HepG2 (cell line): ENCODE measurements around the gene TYMP. TPM values are rescaled to one million over a fixed set of nuclear protein-coding genes. Genes with fewer than 3 reads are reported as not detected.
A peak's percentile ranks its signal among the peaks of the same experiment; 100 is the strongest.

Source experiments
- ETV6 ChIP-seq: sonication (generic); formaldehyde crosslinking; conservative IDR thresholded peaks from 2 replicates; pipeline ENCODE4 v1.4.0; 2020; ENCODE audit warnings: missing genetic modification reagents
- HOXA3 ChIP-seq: sonication (generic); formaldehyde crosslinking; IDR thresholded peaks from 2 replicates; pipeline ENCODE4 v1.5.0; 2020; ENCODE audit warnings: missing genetic modification reagents
- KLF16 ChIP-seq, 2 experiments: sonication (generic) in 1 of 2; formaldehyde crosslinking in 1 of 2; IDR thresholded peaks; 2 replicates each; pipeline versions ENCODE4 v1.6.1 to v1.8.0; 2016 to 2023; ENCODE audit warnings: missing genetic modification reagents in 2 of 2, missing compliant biosample characterization in 1 of 2
- MYC ChIP-seq: sonication (generic); formaldehyde crosslinking; IDR thresholded peaks from 2 replicates; pipeline ENCODE4 v1.9.0; 2021; ENCODE audit warnings: missing genetic modification reagents, borderline replicate concordance
- NFE2L1 ChIP-seq: sonication (generic); formaldehyde crosslinking; IDR thresholded peaks from 2 replicates; pipeline ENCODE4 v1.4.0; 2020; ENCODE audit warnings: missing genetic modification reagents, mild to moderate bottlenecking, borderline replicate concordance
- NPAS2 ChIP-seq: sonication (generic); formaldehyde crosslinking; IDR thresholded peaks from 2 replicates; pipeline ENCODE4 v1.8.0; 2022; ENCODE audit warnings: mild to moderate bottlenecking, missing genetic modification reagents, borderline replicate concordance
- U2AF1 ChIP-seq: fragments of 200-400 bp; formaldehyde crosslinking; optimal IDR thresholded peaks from 2 replicates; pipeline ENCODE3; 2017; ENCODE audit warnings: mild to moderate bottlenecking, low read depth, low read length
- ZFP36L1 ChIP-seq: sonication (generic); formaldehyde crosslinking; IDR thresholded peaks from 2 replicates; pipeline ENCODE4 v1.8.0; 2022; ENCODE audit warnings: mild to moderate bottlenecking, missing genetic modification reagents, moderate library complexity
- ZNF121 ChIP-seq: sonication (generic); formaldehyde crosslinking; IDR thresholded peaks from 2 replicates; pipeline ENCODE4 v1.5.0; 2020; ENCODE audit warnings: mild to moderate bottlenecking, missing genetic modification reagents
- ZNF30 ChIP-seq: sonication (generic); formaldehyde crosslinking; IDR thresholded peaks from 2 replicates; pipeline ENCODE4 v1.5.0; 2020; ENCODE audit warnings: mild to moderate bottlenecking, missing genetic modification reagents
- ZNF382 ChIP-seq: sonication (generic); formaldehyde crosslinking; IDR thresholded peaks from 2 replicates; pipeline ENCODE4 v1.5.0; 2020; ENCODE audit warnings: missing genetic modification reagents, mild to moderate bottlenecking, borderline replicate concordance
- ZNF446 ChIP-seq: sonication (generic); formaldehyde crosslinking; IDR thresholded peaks from 2 replicates; pipeline ENCODE4 v1.5.0; 2020; ENCODE audit warnings: mild to moderate bottlenecking, missing genetic modification reagents
- ZNF468 ChIP-seq: sonication (generic); formaldehyde crosslinking; IDR thresholded peaks from 2 replicates; pipeline ENCODE4 v1.8.0; 2022; ENCODE audit warnings: mild to moderate bottlenecking, moderate library complexity, missing genetic modification reagents
- ZNF747 ChIP-seq: sonication (generic); formaldehyde crosslinking; IDR thresholded peaks from 2 replicates; pipeline ENCODE4 v1.8.1; 2023; ENCODE audit warnings: missing genetic modification reagents, mild to moderate bottlenecking, borderline replicate concordance
- ZSCAN20 ChIP-seq: sonication (generic); formaldehyde crosslinking; IDR thresholded peaks from 2 replicates; pipeline ENCODE4 v1.4.0; 2020; ENCODE audit warnings: missing genetic modification reagents, mild to moderate bottlenecking, borderline replicate concordance
- polyA plus RNA-seq, 8 experiments: library from polyadenylated mRNA; depleted of rRNA in 3 of 8; stranded (reverse) in 7 of 8; unstranded in 1 of 8; fragments of >200 nt; fragmentation: Illumina TruSeq in 4 of 8; extraction: Trizol in 4 of 8; gene quantifications; 2 replicates each; pipeline versions ENCODE4 v1.2.1 to v1.2.3, GENCODE V29; 2011 to 2016; ENCODE audit warnings: low read depth in 4 of 8, missing spikeins in 1 of 8, mixed read lengths in 1 of 8; ENCODE audit not compliant: insufficient read depth in 1 of 8
- total RNA-seq, 5 experiments: library from RNA; depleted of rRNA; stranded (reverse); fragments of >200 nt; fragmentation: Illumina TruSeq; extraction: Trizol; gene quantifications; 2 replicates each; pipeline ENCODE4 v1.2.3, GENCODE V29; 2016; ENCODE audit warnings: low read depth in 1 of 5
- TF ChIP-seq, protein P1 (sequence below): sonication (generic); formaldehyde crosslinking; IDR thresholded peaks from 2 replicates; pipeline ENCODE4 v1.4.0; 2020; ENCODE audit warnings: missing genetic modification reagents, mild to moderate bottlenecking, borderline replicate concordance
- TF ChIP-seq, protein P2 (sequence below): sonication (generic); formaldehyde crosslinking; IDR thresholded peaks from 2 replicates; pipeline ENCODE4 v1.9.0; 2021; ENCODE audit warnings: missing genetic modification reagents, borderline replicate concordance
- TF ChIP-seq, protein P3 (sequence below): sonication (generic); formaldehyde crosslinking; IDR thresholded peaks from 2 replicates; pipeline ENCODE4 v1.4.0; 2020; ENCODE audit warnings: missing genetic modification reagents
- TF ChIP-seq, protein P4 (sequence below): IDR thresholded peaks from 2 replicates; pipeline ENCODE4 v1.6.1; 2016; ENCODE audit warnings: missing compliant biosample characterization, missing genetic modification reagents, borderline replicate concordance

Gene TYMP
- total and polyA plus RNA-seq, 2 of the 13 experiments (the other 11 are each of a cell fraction or from before 2014, with no cell fraction given): 3.9 to 4.3 TPM

DNA sequence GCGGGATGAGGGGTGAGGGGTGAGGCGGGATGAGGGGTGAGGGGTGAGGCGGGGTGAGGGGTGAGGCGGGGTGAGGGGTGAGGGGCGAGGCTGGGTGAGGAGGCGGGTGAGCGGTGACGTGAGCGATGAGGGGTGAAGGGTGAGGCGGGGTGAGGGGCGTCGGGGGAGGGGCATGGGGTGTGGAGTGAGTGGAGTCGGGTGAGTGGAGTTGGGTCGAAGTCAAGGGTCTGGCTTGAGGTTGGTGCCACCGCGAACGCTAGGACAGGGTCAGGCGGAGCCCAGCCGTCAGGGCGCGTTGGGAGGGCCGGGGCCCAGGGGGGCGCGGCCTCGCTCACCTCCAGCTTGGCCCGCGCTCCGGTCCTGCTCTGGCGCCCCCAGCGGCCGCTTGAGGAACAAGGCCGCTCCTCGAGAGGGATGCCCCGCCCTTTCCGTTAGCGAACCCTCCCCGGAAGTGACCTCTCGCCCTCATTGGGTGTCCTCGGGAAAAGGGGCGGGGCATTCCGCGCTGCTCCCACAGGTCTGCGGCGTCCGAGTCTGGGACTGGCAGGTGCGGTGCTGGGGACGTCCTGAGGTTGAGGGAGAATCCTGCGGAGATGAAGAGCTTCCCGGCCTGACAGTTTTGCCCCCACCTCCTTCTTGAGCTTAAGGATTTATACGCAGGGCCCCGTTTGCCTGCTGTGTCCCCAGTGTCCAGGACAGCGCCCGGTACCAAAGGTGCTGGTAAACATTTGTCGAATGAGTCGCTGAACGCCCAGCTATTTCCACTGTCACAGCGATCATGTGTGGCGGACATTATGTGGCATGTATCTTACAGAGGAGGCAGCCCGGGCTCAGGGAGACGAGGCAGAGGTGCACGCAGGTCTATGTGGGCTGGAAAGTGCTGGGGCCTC lies 33.0 kb upstream of the TYMP start, which contains the start of gene SYCE3 (continued):
- TF ChIP-seq ZFP36L1 (CRISPR knock-in tag): no peak
- TF ChIP-seq ZNF468 (CRISPR knock-in tag): no peak
- TF ChIP-seq, protein P1, sequence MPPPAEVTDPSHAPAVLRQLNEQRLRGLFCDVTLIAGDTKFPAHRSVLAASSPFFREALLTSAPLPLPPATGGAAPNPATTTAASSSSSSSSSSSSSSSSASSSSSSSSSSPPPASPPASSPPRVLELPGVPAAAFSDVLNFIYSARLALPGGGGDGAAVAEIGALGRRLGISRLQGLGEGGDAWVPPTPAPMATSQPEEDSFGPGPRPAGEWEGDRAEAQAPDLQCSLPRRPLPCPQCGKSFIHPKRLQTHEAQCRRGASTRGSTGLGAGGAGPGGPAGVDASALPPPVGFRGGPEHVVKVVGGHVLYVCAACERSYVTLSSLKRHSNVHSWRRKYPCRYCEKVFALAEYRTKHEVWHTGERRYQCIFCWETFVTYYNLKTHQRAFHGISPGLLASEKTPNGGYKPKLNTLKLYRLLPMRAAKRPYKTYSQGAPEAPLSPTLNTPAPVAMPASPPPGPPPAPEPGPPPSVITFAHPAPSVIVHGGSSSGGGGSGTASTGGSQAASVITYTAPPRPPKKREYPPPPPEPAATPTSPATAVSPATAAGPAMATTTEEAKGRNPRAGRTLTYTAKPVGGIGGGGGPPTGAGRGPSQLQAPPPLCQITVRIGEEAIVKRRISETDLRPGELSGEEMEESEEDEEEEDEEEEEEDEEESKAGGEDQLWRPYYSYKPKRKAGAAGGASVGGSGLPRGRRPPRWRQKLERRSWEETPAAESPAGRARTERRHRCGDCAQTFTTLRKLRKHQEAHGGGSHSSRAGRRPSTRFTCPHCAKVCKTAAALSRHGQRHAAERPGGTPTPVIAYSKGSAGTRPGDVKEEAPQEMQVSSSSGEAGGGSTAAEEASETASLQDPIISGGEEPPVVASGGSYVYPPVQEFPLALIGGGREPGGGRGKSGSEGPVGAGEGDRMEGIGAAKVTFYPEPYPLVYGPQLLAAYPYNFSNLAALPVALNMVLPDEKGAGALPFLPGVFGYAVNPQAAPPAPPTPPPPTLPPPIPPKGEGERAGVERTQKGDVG (CRISPR knock-in tag): no peak; the same call in 1 of the 2 replicates
- no peak for TF ChIP-seq NFE2L1 (CRISPR knock-in tag)
- TF ChIP-seq ZNF121 (CRISPR knock-in tag): no peak
- 0 out of 2 replicates have a peak, but pooled peaks have one; percentile 23 for TF ChIP-seq ZNF747 (CRISPR knock-in tag)
- TF ChIP-seq, protein P2, sequence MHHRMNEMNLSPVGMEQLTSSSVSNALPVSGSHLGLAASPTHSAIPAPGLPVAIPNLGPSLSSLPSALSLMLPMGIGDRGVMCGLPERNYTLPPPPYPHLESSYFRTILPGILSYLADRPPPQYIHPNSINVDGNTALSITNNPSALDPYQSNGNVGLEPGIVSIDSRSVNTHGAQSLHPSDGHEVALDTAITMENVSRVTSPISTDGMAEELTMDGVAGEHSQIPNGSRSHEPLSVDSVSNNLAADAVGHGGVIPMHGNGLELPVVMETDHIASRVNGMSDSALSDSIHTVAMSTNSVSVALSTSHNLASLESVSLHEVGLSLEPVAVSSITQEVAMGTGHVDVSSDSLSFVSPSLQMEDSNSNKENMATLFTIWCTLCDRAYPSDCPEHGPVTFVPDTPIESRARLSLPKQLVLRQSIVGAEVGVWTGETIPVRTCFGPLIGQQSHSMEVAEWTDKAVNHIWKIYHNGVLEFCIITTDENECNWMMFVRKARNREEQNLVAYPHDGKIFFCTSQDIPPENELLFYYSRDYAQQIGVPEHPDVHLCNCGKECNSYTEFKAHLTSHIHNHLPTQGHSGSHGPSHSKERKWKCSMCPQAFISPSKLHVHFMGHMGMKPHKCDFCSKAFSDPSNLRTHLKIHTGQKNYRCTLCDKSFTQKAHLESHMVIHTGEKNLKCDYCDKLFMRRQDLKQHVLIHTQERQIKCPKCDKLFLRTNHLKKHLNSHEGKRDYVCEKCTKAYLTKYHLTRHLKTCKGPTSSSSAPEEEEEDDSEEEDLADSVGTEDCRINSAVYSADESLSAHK (CRISPR knock-in tag): no peak
- TF ChIP-seq ZNF446 (CRISPR knock-in tag): no peak
- no peak for TF ChIP-seq NPAS2 (CRISPR knock-in tag)
- no peak for TF ChIP-seq ZSCAN20 (CRISPR knock-in tag)
- no peak for TF ChIP-seq U2AF1
- TF ChIP-seq, protein P3, sequence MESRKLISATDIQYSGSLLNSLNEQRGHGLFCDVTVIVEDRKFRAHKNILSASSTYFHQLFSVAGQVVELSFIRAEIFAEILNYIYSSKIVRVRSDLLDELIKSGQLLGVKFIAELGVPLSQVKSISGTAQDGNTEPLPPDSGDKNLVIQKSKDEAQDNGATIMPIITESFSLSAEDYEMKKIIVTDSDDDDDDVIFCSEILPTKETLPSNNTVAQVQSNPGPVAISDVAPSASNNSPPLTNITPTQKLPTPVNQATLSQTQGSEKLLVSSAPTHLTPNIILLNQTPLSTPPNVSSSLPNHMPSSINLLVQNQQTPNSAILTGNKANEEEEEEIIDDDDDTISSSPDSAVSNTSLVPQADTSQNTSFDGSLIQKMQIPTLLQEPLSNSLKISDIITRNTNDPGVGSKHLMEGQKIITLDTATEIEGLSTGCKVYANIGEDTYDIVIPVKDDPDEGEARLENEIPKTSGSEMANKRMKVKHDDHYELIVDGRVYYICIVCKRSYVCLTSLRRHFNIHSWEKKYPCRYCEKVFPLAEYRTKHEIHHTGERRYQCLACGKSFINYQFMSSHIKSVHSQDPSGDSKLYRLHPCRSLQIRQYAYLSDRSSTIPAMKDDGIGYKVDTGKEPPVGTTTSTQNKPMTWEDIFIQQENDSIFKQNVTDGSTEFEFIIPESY (CRISPR knock-in tag): peak; percentile 37; the same call in 1 of the 2 replicates
- no peak for TF ChIP-seq ETV6 (CRISPR knock-in tag)
- TF ChIP-seq ZNF382 (CRISPR knock-in tag): no peak
- TF ChIP-seq ZNF30 (CRISPR knock-in tag): no peak
- TF ChIP-seq HOXA3 (CRISPR knock-in tag): peak; percentile 76
- TF ChIP-seq MYC (CRISPR knock-in tag): no peak; the same call in 1 of the 2 replicates
- TF ChIP-seq, protein P4, sequence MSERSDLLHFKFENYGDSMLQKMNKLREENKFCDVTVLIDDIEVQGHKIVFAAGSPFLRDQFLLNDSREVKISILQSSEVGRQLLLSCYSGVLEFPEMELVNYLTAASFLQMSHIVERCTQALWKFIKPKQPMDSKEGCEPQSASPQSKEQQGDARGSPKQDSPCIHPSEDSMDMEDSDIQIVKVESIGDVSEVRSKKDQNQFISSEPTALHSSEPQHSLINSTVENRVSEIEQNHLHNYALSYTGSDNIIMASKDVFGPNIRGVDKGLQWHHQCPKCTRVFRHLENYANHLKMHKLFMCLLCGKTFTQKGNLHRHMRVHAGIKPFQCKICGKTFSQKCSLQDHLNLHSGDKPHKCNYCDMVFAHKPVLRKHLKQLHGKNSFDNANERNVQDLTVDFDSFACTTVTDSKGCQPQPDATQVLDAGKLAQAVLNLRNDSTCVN: peak; percentile 21; the same call in 1 of the 2 replicates
- no peak; a peak in 1 of 4 replicates for TF ChIP-seq KLF16 (CRISPR knock-in tag; IDR thresholded peaks at IDR 0.05)
